Right atrium auricular region (tissue), 2 donors: ENCODE results near the gene LGALSL. TPM values are rescaled to one million over a fixed set of nuclear protein-coding genes. Genes with fewer than 3 reads are reported as not detected.

ENCODE experiments used
- DNase-seq: peaks from one replicate; pipeline ENCODE4 v3.0.0-alpha.2; 2019; ENCODE audit warnings: low spot score
- H3K27ac ChIP-seq, 2 donors: fragments of 200-600 bp; sonication (generic); 1 replicate in 1 of 2; 2 replicates in 1 of 2; pipeline ENCODE4 v1.5.1; 2016 to 2019
- H3K27me3 ChIP-seq, 2 donors: fragments of 200-600 bp; sonication (generic); one replicate each; pipeline versions ENCODE4 v1.5.1 to v1.6.0; 2017 to 2019
- H3K36me3 ChIP-seq: fragments of 200-600 bp; sonication (generic); one replicate; pipeline ENCODE4 v1.5.1; 2016
- H3K4me1 ChIP-seq, 2 donors: fragments of 200-600 bp; sonication (generic); one replicate each; pipeline versions ENCODE4 v1.5.1 to v1.6.0; 2017 to 2019
- H3K4me3 ChIP-seq, 2 donors: fragments of 200-600 bp; sonication (generic); 1 replicate in 1 of 2; 2 replicates in 1 of 2; pipeline ENCODE4 v1.5.1; 2017 to 2019; ENCODE audit warnings: mild to moderate bottlenecking in 1 of 2, moderate library complexity in 1 of 2
- H3K9me3 ChIP-seq, 2 donors: fragments of 200-600 bp; sonication (generic); one replicate each; pipeline ENCODE4 v1.5.1; 2019
- total RNA-seq, 2 donors: library from RNA; depleted of rRNA; stranded (reverse); fragments of >200 nt; gene quantifications; one replicate each; pipeline ENCODE4 v1.1.0, GENCODE V29; 2016
- TF ChIP-seq, protein P1 (sequence below), 2 donors: fragments of 200-600 bp; sonication (generic); IDR thresholded peaks; one replicate each; pipeline ENCODE4 v1.5.1; 2019; ENCODE audit warnings: antibody characterized with exemption in 2 of 2

Gene LGALSL
- total RNA-seq, 2 donors from 2014 or later, result 15.4 to 19.1 TPM

GRCh38 chr2:64426183-64426952 lies 27.6 kb upstream of the LGALSL start:
- no peak overlapping the region for H3K4me3 ChIP-seq
- H3K27me3 ChIP-seq, result no peaks in the 10 kb centered on the region
- TF ChIP-seq, protein P1, sequence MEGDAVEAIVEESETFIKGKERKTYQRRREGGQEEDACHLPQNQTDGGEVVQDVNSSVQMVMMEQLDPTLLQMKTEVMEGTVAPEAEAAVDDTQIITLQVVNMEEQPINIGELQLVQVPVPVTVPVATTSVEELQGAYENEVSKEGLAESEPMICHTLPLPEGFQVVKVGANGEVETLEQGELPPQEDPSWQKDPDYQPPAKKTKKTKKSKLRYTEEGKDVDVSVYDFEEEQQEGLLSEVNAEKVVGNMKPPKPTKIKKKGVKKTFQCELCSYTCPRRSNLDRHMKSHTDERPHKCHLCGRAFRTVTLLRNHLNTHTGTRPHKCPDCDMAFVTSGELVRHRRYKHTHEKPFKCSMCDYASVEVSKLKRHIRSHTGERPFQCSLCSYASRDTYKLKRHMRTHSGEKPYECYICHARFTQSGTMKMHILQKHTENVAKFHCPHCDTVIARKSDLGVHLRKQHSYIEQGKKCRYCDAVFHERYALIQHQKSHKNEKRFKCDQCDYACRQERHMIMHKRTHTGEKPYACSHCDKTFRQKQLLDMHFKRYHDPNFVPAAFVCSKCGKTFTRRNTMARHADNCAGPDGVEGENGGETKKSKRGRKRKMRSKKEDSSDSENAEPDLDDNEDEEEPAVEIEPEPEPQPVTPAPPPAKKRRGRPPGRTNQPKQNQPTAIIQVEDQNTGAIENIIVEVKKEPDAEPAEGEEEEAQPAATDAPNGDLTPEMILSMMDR (IDR thresholded peaks at IDR 0.05), result no peak
- H3K36me3 ChIP-seq, result no peaks in the 10 kb centered on the region
- peaks cover 0 to 9% of the 10 kb centered on the region in 2 donors for H3K4me1 ChIP-seq
- no peak for DNase-seq
- H3K9me3 ChIP-seq, result no peaks in the 10 kb centered on the region
- no peak overlapping the region for H3K27ac ChIP-seq

- H3K36me3 ChIP-seq, result no peaks in the 10 kb centered on the region
- no peak overlapping the region for H3K27ac ChIP-seq
- no peak for DNase-seq
- H3K4me3 ChIP-seq, result no peak overlapping the region
- H3K27me3 ChIP-seq, result no peaks in the 10 kb centered on the region
- no peaks in the 10 kb centered on the region for H3K9me3 ChIP-seq
- no peaks in the 10 kb centered on the region for H3K4me1 ChIP-seq
- TF ChIP-seq, protein P1 (IDR thresholded peaks at IDR 0.05), result no peak
Measured at GRCh38 chr2:64434039-64434657, 19.8 kb upstream of the LGALSL start.

DNA sequence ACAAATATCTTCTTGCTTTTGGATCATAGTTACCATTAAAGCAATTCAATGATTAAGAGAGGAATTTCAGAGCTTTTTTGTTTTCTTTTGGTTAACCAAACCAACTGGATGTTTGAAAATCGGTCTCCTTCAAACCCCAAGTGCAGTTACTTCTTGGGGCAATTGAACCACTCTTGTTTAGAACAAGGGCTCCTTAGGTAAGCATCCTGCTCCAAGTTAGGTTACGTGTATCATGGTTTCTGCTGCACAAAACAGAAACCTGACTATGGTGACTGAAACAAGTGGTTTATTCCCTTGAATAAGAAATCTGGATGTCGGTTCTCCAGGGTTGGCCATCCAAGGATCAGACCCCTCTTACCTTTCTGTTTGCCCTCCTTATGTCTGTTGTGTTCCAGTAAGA lies 16.1 kb upstream of the LGALSL start:
- Histone ChIP-seq H3K4me1 (no peaks in the 10 kb centered on the region), H3K27me3 (no peaks in the 10 kb centered on the region), H3K9me3 (no peaks in the 10 kb centered on the region), H3K27ac (no peak overlapping the region), H3K36me3 (no peaks in the 10 kb centered on the region), H3K4me3 (no peak overlapping the region)
- TF ChIP-seq, protein P1 (IDR thresholded peaks at IDR 0.05), result no peak
- DNase-seq, result no peak

DNA sequence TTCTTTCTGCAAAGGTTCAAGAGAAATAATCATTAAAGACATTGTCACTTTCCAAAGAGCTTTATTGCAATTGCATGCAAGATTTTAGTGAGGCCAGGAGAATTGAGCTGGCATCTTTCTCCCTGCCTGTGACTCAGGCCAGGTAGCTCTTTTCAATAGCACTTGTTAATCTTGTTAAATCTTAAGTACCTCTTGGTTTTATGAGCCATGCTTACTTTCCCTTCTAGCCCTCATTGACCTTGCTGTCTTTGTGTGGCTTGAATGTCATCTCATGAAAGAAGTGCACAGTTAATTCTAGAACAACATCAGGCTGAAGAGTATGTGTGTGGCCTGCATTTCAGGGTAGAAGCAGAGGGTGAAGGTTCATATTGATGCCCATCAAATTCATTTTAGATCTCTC lies 14.8 kb upstream of the LGALSL start:
- no peaks in the 10 kb centered on the region for H3K9me3 ChIP-seq
- no peak overlapping the region for H3K4me3 ChIP-seq
- no peak for DNase-seq

GRCh38 chr2:64440843-64441242 lies 13.1 kb upstream of the LGALSL start:
- Histone ChIP-seq H3K27me3 (no peaks in the 10 kb centered on the region), H3K4me1 (no peaks in the 10 kb centered on the region), H3K27ac (no peak overlapping the region), H3K36me3 (no peaks in the 10 kb centered on the region), H3K4me3 (no peak overlapping the region), H3K9me3 (no peaks in the 10 kb centered on the region)
- TF ChIP-seq, protein P1 (IDR thresholded peaks at IDR 0.05), result no peak
- DNase-seq, result no peak

More for the DNA sequence above, 14.8 kb upstream of the LGALSL start:
- TF ChIP-seq, protein P1 (IDR thresholded peaks at IDR 0.05), result no peak
- Histone ChIP-seq H3K4me1 (no peaks in the 10 kb centered on the region), H3K36me3 (no peaks in the 10 kb centered on the region), H3K27me3 (no peaks in the 10 kb centered on the region), H3K27ac (no peak overlapping the region)
